ENCODE results near the gene HYAL1.
"Not testable (repeated sequence)": the region's sequence is repeated elsewhere in the genome, so short reads cannot be mapped to it uniquely, and the experiment has no call there.

The HYAL1 gene

GRCh38 chr3:50272911-50273688 lies 30.3 kb downstream of the HYAL1 start:
- peak; percentile 69 to 75 for DNase-seq (ENCODE audit: low read depth in 2 of 2)

GRCh38 chr3:50272538-50272910 lies 30.9 kb downstream of the HYAL1 start:
- DNase-seq (ENCODE audit: low read depth in 2 of 2): not testable (repeated sequence)

GRCh38 chr3:50271314-50271936 lies 31.9 kb downstream of the HYAL1 start:
- DNase-seq (ENCODE audit: low read depth in 2 of 2): no peak

GRCh38 chr3:50270422-50271224 lies 32.8 kb downstream of the HYAL1 start:
- DNase-seq (ENCODE audit: low read depth in 2 of 2): no peak

GRCh38 chr3:50269977-50270413 lies 33.4 kb downstream of the HYAL1 start:
- no peak for DNase-seq (ENCODE audit: low read depth in 2 of 2)

GRCh38 chr3:50269460-50269859 lies 33.9 kb downstream of the HYAL1 start:
- DNase-seq (ENCODE audit: low read depth in 2 of 2): no peak

GRCh38 chr3:50268703-50269451 lies 34.5 kb downstream of the HYAL1 start, which contains the start of gene SEMA3B:
Gene SEMA3B (plus strand): TSS chr3:50269147. CDS start chr3:50269241, 94 bp downstream.
- DNase-seq (ENCODE audit: low read depth in 2 of 2): no peak

- no peak for DNase-seq (ENCODE audit: low read depth in 2 of 2)
These were observed 35.1 kb downstream of the HYAL1 start for GRCh38 chr3:50268276-50268675.

GRCh38 chr3:50267280-50267913 lies 36.0 kb downstream of the HYAL1 start:
- DNase-seq (ENCODE audit: low read depth in 2 of 2): no peak

GRCh38 chr3:50266836-50267235 lies 36.5 kb downstream of the HYAL1 start:
- DNase-seq (ENCODE audit: low read depth in 2 of 2): no peak

GRCh38 chr3:50266017-50266416 lies 37.4 kb downstream of the HYAL1 start:
- no peak for DNase-seq (ENCODE audit: low read depth in 2 of 2)

GRCh38 chr3:50265571-50265970 lies 37.8 kb downstream of the HYAL1 start:
- no peak for DNase-seq (ENCODE audit: low read depth in 2 of 2)

GRCh38 chr3:50264964-50265485 lies 38.3 kb downstream of the HYAL1 start:
- no peak for DNase-seq (ENCODE audit: low read depth in 2 of 2)

GRCh38 chr3:50264383-50264963 lies 38.9 kb downstream of the HYAL1 start:
- no peak for DNase-seq (ENCODE audit: low read depth in 2 of 2)

GRCh38 chr3:50263478-50264382 lies 39.6 kb downstream of the HYAL1 start:
- no peak for DNase-seq (ENCODE audit: low read depth in 2 of 2)

GRCh38 chr3:50262778-50263177 lies 40.6 kb downstream of the HYAL1 start:
- DNase-seq (ENCODE audit: low read depth in 2 of 2): no peak

- not testable (repeated sequence) for DNase-seq (ENCODE audit: low read depth in 2 of 2)
These were observed 41.2 kb downstream of the HYAL1 start for GRCh38 chr3:50262200-50262599.

- DNase-seq (ENCODE audit: low read depth in 2 of 2): no peak
These were observed 41.9 kb downstream of the HYAL1 start for GRCh38 chr3:50261505-50261904.

- DNase-seq (ENCODE audit: low read depth in 2 of 2): no peak
These were observed 42.4 kb downstream of the HYAL1 start for GRCh38 chr3:50260942-50261441.

All from stimulated activated CD8-positive, alpha-beta memory T cell treated with anti-CD3 and anti-CD28 coated beads, Interleukin-7, amount 100 ng/mL, for 4 hours (primary cell).